ENCODE results near the gene TMEM176A.

The TMEM176A gene

GRCh38 chr7:150820148-150820547 lies 19.6 kb downstream of the TMEM176A start:
- DNase-seq: no peak

- no peak for DNase-seq
Measured at GRCh38 chr7:150820578-150821198, 20.1 kb downstream of the TMEM176A start.

- no peak for DNase-seq
Measured at GRCh38 chr7:150823043-150823442, 22.5 kb downstream of the TMEM176A start.

- DNase-seq: no peak
Measured at GRCh38 chr7:150823484-150824126, 23.0 kb downstream of the TMEM176A start.

- DNase-seq: no peak
Measured at GRCh38 chr7:150824379-150825177, 24.0 kb downstream of the TMEM176A start.

GRCh38 chr7:150826061-150826849 lies 25.7 kb downstream of the TMEM176A start:
- DNase-seq: no peak

GRCh38 chr7:150828384-150828783 lies 27.8 kb downstream of the TMEM176A start:
- no peak for DNase-seq

- no peak for DNase-seq
Measured at GRCh38 chr7:150829426-150829825, 28.9 kb downstream of the TMEM176A start.

- DNase-seq: no peak
Measured at GRCh38 chr7:150830937-150831336, 30.4 kb downstream of the TMEM176A start.

GRCh38 chr7:150831851-150832250 lies 31.3 kb downstream of the TMEM176A start:
- DNase-seq: no peak

- DNase-seq: no peak
Measured at GRCh38 chr7:150835019-150835418, 34.5 kb downstream of the TMEM176A start.

- DNase-seq: no peak
Measured at GRCh38 chr7:150835702-150836280, 35.2 kb downstream of the TMEM176A start.

GRCh38 chr7:150838965-150839650 lies 38.5 kb downstream of the TMEM176A start:
- DNase-seq: no peak

GRCh38 chr7:150842018-150842417 lies 41.4 kb downstream of the TMEM176A start:
- no peak for DNase-seq

- DNase-seq: no peak
Measured at GRCh38 chr7:150842716-150843115, 42.1 kb downstream of the TMEM176A start.

GRCh38 chr7:150845421-150845861 lies 44.9 kb downstream of the TMEM176A start:
- no peak for DNase-seq

- no peak for DNase-seq
Measured at GRCh38 chr7:150846291-150847115, 45.9 kb downstream of the TMEM176A start.

GRCh38 chr7:150847536-150847935 lies 47.0 kb downstream of the TMEM176A start:
- no peak for DNase-seq

GRCh38 chr7:150848111-150848510 lies 47.5 kb downstream of the TMEM176A start:
- DNase-seq: no peak

GRCh38 chr7:150848561-150849115 lies 48.1 kb downstream of the TMEM176A start:
- DNase-seq: no peak
